Activated naive CD8-positive, alpha-beta T cell treated with anti-CD3 and anti-CD28 coated beads, Interleukin-2, amount 10 ng/mL, durations not matched to agents 7 days and 5 days (primary cell): ENCODE measurements around the gene IL10RA. TPM values are rescaled to one million over a fixed set of nuclear protein-coding genes. Genes with fewer than 3 reads are reported as not detected.
A peak's percentile ranks its signal among the peaks of the same experiment; 100 is the strongest.
"Not testable (repeated sequence)": the region's sequence is repeated elsewhere in the genome, so short reads cannot be mapped to it uniquely, and the experiment has no call there.

Source experiments
- ATAC-seq: fragments of 150-1000 bp; cut with Tn5 transposase; one replicate; pipeline ENCODE4 v1.10.0; 2021; ENCODE audit warnings: low read depth, moderate library complexity
- POLR2A ChIA-PET: fragments of 350-600 bp; sonication (Branson Sonifier 250); formaldehyde crosslinking; loops from one replicate; lab custom pipeline; 2021; ENCODE audit warnings: antibody characterized with exemption; lab: Charles Lee
- DNase-seq: peaks from one replicate; pipeline ENCODE4 v3.0.0; 2021
- H3K27ac Mint-ChIP-seq: one replicate; pipeline ENCODE4 v1.8.0; 2022; ENCODE audit warnings: mild to moderate bottlenecking, mixed read lengths
- H3K27me3 Mint-ChIP-seq: one replicate; pipeline ENCODE4 v1.8.0; 2022; ENCODE audit warnings: mild to moderate bottlenecking, moderate library complexity, mixed read lengths
- H3K36me3 Mint-ChIP-seq: one replicate; pipeline ENCODE4 v1.8.0; 2021; ENCODE audit warnings: mild to moderate bottlenecking, mixed read lengths
- H3K4me1 Mint-ChIP-seq: one replicate; pipeline ENCODE4 v1.8.0; 2021; ENCODE audit warnings: mixed read lengths
- H3K4me3 Mint-ChIP-seq: one replicate; pipeline ENCODE4 v1.8.0; 2022; ENCODE audit warnings: mild to moderate bottlenecking, moderate library complexity, mixed read lengths
- H3K9me3 Mint-ChIP-seq: one replicate; pipeline ENCODE4 v1.8.0; 2021; ENCODE audit warnings: mixed read lengths
- total RNA-seq, 2 experiments: library from RNA; stranded (reverse); gene quantifications; one replicate each; pipeline ENCODE4 v1.2.3, GENCODE V29; 2021

Gene IL10RA
- total RNA-seq, 2 experiments from 2014 or later = 304 TPM

DNA sequence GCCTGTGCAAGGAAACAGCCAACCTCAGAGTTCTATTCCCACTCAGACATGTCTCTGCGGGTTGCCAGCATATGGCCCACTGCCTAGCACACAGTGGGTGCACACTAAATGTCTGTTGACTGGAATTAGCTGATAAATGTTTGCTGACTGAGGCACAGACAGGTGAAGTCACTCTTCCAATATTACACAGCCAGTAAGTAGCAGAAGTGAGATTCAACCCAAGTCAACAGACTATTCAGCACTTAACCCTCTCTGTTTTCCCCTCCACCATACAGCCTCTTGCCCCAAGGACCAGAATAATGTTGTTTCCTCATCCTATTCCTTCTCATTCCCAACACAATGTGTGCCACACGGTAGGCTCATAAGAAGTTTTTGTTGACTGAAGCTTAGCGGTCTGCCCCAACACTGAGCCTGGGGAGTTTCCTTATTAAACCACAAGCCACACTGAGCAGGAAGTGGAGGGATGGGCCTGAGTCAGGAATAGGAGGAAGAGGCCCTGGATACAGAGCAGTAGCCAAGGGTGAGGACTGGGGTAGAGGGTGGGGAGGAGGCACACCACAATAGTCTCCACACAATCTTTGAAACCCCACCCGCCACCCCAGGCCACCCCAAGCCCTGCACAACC is 15.7 kb upstream of the IL10RA start:
- H3K4me3 Mint-ChIP-seq = peak overlapping the region; percentile 57

DNA sequence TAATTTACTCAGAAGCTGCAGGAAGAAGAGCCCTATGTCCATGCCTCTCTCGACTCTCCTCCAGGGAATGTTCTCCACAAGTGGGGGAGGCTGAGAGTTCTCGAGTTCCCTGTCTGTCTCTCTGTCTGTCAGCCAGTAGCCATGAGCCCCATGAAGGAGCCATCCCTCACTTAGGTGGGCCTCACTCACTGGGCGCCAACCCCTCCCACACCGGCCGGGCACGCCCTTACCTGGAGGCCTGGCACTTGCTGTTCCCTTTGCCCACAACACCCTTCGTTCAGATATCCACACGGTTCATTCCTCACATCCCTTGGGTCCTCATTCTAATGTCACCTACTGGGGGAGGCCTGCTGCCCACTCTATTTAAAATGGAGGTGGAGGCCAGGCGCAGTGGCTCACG is 14.2 kb upstream of the IL10RA start:
- no peak for DNase-seq

More for the DNA sequence above, 15.7 kb upstream of the IL10RA start:
- POLR2A ChIA-PET = interaction anchor here (1.0 to 1.3 kb wide), 4 partner anchors 17 to 33 kb away, joined by 3 to 5 read pairs (median 3); no protein-coding TSS in a partner anchor
- peak; percentile 57 for ATAC-seq
- H3K27me3 Mint-ChIP-seq = peaks cover 2% of the 10 kb centered on the region
- H3K27ac Mint-ChIP-seq = peak overlapping the region; percentile 60
- H3K36me3 Mint-ChIP-seq = peaks cover 11% of the 10 kb centered on the region
- peaks cover 58% of the 10 kb centered on the region for H3K4me1 Mint-ChIP-seq
- DNase-seq = no peak
- H3K9me3 Mint-ChIP-seq = no peaks in the 10 kb centered on the region

DNA sequence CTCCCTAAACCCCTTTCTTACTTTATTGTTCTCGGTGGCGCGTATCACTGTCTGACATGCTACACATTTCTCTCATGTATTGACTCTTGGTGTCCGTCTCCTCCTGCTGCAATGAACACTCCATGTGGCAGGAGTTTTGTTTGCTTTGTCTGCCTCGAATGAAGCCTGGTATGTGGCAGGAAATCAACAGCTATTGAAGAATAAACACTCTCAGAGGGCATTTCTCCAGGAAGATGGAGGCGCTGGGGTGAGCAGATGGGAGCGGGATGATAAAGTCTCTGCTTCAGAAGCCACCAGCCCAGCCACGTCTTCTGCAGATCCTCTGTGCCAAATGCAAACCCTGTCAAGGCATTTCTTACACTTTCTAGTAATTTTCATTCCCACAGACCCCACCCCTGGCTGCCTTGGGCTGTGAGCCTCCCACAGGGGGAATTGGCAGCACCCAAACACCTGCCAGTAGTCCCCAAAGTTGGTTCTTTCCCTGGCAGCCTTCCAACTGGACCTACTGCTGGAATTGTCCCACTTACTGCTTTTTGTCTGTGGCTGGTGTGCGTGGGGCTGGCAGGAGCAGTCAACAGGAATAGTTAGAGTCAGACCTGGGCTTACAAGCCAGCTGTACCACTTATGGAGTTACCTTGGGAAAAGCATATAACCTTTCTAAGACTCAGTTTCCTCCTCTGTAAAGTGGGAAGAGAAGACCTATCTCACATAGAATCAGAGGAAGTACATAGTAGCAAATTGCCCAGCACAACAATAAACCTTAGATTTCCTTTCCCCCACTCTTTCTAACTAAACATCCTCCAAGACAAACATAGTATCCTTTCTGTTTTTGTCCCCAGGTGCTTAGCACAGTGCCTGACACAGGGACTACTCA is 13.3 kb upstream of the IL10RA start:
- peak overlapping the region; percentile 29 for H3K4me3 Mint-ChIP-seq

More for the DNA sequence above, 14.2 kb upstream of the IL10RA start:
- H3K9me3 Mint-ChIP-seq = peaks cover 3% of the 10 kb centered on the region
- peaks cover 71% of the 10 kb centered on the region for H3K4me1 Mint-ChIP-seq
- no peak for ATAC-seq
- H3K27me3 Mint-ChIP-seq = no peaks in the 10 kb centered on the region
- POLR2A ChIA-PET = interaction anchor here (0.6 kb wide), 2 partner anchors 11 to 12 kb away, joined by 3 read pairs; no protein-coding TSS in a partner anchor
- no peak overlapping the region for H3K4me3 Mint-ChIP-seq
- H3K27ac Mint-ChIP-seq = no peak overlapping the region
- peaks cover 24% of the 10 kb centered on the region for H3K36me3 Mint-ChIP-seq

DNA sequence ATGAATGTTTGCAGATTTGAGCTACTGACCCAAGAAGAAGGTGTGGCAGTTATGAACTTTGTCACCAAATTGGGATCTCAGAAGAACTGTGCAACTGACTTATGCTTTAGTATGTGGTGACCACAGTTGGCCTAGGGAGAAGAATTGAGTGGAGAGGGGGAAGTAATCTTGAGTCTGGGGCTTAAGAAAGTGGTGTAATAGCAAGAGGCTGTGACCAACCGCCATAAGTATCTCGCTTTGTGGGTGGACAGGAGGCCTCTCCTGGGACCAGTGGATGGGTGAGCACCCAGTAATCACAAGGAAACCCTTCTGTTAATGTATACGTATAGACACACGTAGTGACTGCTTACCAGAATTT is 12.7 kb upstream of the IL10RA start:
- Mint-ChIP-seq H3K4me3 (peak overlapping the region; percentile 8), H3K4me1 (peaks cover 81% of the 10 kb centered on the region), H3K27me3 (no peaks in the 10 kb centered on the region), H3K27ac (peak overlapping the region; percentile 74), H3K36me3 (peaks cover 32% of the 10 kb centered on the region), H3K9me3 (peaks cover 3% of the 10 kb centered on the region)
- DNase-seq (no peak), ATAC-seq (no peak)
- POLR2A ChIA-PET = interaction anchor here (0.8 to 6.6 kb wide), 4 partner anchors 15 to 34 kb away, joined by 3 to 64 read pairs (median 19); partner anchors contain the start of gene IL10RA

More for the DNA sequence above, 13.3 kb upstream of the IL10RA start:
- DNase-seq (no peak), ATAC-seq (no peak)
- POLR2A ChIA-PET = interaction anchor here (0.8 to 6.6 kb wide), 4 partner anchors 15 to 35 kb away, joined by 3 to 64 read pairs (median 19); partner anchors contain the start of gene IL10RA
- H3K27ac Mint-ChIP-seq = peak overlapping the region; percentile 74
- H3K27me3 Mint-ChIP-seq = no peaks in the 10 kb centered on the region
- H3K4me1 Mint-ChIP-seq = peaks cover 79% of the 10 kb centered on the region
- peaks cover 32% of the 10 kb centered on the region for H3K36me3 Mint-ChIP-seq
- peaks cover 3% of the 10 kb centered on the region for H3K9me3 Mint-ChIP-seq

DNA sequence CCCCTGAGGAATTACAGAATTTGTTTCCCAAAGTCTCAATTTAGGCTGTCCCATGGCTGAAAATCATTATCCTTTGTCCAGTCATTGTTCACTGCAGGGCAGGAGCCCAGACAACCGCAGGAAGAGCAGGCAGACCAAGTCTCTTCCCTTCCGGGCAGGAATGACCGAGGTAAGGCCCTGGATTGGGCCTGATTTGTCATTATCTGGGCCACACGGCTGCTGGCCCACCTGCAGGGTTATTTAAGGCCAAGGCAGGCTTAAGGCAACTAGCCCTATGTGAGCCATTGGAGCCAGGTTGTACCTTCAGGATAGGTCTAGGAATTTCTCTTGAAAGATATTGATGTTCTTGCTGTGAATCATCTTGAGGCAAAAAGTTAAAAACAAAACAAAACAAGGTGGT is 9.7 kb upstream of the IL10RA start:
- Mint-ChIP-seq H3K9me3 (peaks cover 3% of the 10 kb centered on the region), H3K27ac (peak overlapping the region; percentile 91), H3K27me3 (no peaks in the 10 kb centered on the region), H3K4me1 (peaks cover 71% of the 10 kb centered on the region), H3K4me3 (peak overlapping the region; percentile 74), H3K36me3 (peaks cover 40% of the 10 kb centered on the region)
- POLR2A ChIA-PET = interaction anchor here (0.6 to 32.4 kb wide), 9 partner anchors 12 to 1140 kb away, joined by 3 to 608 read pairs (median 6); partner anchors contain the start of gene IL10RA
- ATAC-seq (no peak), DNase-seq (no peak)

DNA sequence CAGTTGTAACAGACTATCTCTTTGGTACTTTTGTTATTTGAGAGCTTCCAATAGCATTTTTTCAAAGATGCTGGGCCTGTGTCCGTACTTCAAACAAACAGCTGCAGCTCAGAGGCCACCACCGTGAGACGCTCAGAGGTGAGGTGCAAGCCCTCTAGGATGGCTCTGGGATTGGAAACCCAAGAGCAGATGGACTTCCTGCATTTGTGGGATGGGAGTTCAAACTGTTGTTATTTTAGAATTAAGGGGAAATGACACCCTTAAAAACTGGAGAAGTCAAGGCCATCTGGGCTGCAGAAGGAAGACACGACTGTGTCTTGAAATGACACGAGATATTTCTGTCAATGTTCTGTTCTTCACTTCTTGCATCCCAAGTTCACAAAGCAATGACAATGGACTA is 9.2 kb upstream of the IL10RA start:
- ATAC-seq (no peak), DNase-seq (no peak)
- POLR2A ChIA-PET = interaction anchor here (0.6 to 32.4 kb wide), 13 partner anchors 11 to 1140 kb away, joined by 3 to 608 read pairs (median 4); partner anchors contain the start of genes FXYD2 and IL10RA
- Mint-ChIP-seq H3K27ac (peak overlapping the region; percentile 91), H3K27me3 (no peaks in the 10 kb centered on the region), H3K36me3 (peaks cover 45% of the 10 kb centered on the region), H3K4me1 (peaks cover 69% of the 10 kb centered on the region), H3K4me3 (peak overlapping the region; percentile 74), H3K9me3 (peaks cover 3% of the 10 kb centered on the region)

DNA sequence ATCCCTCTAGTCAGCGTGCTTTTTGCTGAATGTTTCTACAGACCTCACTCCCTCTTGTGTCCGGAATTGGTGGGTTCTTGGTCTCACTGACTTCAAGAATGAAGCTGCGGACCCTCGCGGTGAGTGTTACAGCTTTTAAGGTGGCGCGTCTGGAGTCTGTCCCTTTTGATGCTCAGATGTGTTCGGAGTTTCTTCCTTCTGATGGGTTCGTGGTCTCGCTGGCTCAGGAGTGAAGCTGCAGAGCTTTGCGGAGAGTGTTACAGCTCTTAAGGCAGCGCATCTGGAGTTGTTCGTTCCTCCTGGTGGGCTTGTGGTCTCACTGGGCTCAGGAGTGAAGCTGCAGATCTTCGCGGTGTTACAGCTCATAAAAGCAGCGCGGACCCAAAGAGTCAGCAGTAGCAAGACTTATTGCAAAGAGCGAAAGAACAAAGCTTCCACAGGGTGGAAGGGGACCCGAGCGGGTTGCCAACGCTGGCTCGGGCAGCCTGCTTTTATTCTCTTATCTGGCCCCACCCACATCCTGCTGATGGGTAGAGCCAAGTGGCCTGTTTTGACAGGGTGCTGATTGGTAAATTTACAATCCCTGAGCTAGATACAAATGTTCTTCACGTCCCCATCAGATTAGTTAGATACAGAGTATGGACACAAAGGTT is 8.5 kb upstream of the IL10RA start:
- Mint-ChIP-seq H3K4me1 (peaks cover 65% of the 10 kb centered on the region), H3K27ac (peak overlapping the region; percentile 91), H3K36me3 (peaks cover 45% of the 10 kb centered on the region), H3K4me3 (peak overlapping the region; percentile 74)
- not testable (repeated sequence) for H3K27me3 Mint-ChIP-seq, H3K9me3 Mint-ChIP-seq, DNase-seq, ATAC-seq
- POLR2A ChIA-PET = interaction anchor here (0.6 to 32.4 kb wide), 11 partner anchors 10 to 432 kb away, joined by 3 to 608 read pairs (median 5); partner anchors contain the start of genes FXYD2 and IL10RA

DNA sequence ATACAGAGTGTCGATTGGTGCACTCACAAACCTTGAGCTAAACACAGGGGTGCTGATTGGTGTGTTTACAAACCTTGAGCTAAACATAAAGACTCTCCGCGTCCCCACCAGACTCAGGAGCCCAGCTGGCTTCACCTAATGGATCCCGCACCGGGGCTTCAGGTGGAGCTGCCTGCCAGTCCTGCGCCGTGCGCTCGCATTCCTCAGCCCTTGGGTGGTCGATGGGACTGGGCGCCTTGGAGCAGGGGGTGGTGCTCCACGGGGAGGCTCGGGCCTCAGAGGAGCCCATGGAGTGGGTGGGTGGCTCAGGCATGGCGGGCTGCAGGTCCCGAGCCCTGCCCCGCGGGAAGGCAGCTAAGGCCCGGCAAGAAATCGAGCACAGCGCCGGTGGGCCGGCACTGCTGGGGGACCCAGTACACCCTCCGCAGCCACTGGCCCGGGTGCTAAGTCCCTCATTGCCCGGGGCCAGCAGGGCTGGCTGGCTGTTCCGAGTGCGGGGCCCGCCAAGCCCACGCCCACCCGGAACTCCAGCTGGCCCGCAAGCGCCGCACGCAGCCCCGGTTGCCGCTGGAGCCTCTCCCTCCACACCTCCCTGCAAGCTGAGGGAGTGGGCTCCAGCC is 7.8 kb upstream of the IL10RA start:
- Mint-ChIP-seq H3K27ac (peak overlapping the region; percentile 91), H3K4me1 (peaks cover 62% of the 10 kb centered on the region), H3K4me3 (peak overlapping the region; percentile 74), H3K36me3 (peaks cover 48% of the 10 kb centered on the region)
- ATAC-seq, DNase-seq, H3K9me3 Mint-ChIP-seq, H3K27me3 Mint-ChIP-seq: not testable (repeated sequence)
- POLR2A ChIA-PET = interaction anchor here (0.6 to 32.4 kb wide), 13 partner anchors 10 to 432 kb away, joined by 3 to 608 read pairs (median 5); partner anchors contain the start of genes FXYD2 and IL10RA

DNA sequence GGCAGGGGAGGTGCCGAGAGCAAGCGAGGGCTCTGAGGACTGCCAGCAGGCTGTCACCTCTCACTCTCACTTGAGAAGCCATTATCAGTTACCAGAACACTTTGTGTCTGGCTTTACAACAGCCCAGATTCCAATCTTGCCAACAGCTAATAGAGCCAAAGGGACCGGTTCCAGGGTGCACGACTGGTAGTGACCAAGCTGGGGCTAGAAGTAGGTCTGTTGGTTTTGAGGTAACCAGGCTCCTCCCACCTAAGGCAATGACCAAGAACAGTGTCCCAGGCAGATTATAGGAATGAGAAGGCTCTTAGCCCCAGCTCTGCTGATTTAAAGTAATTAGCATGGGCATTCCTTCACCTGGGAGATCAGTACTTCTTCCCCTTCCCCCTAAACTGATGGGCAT is 7.2 kb upstream of the IL10RA start:
- ATAC-seq (no peak), DNase-seq (no peak)
- Mint-ChIP-seq H3K4me1 (peaks cover 63% of the 10 kb centered on the region), H3K9me3 (peaks cover 3% of the 10 kb centered on the region), H3K4me3 (peak overlapping the region; percentile 30), H3K27me3 (no peaks in the 10 kb centered on the region), H3K27ac (peak overlapping the region; percentile 60), H3K36me3 (peaks cover 54% of the 10 kb centered on the region)
- POLR2A ChIA-PET = interaction anchor here (0.7 to 32.4 kb wide), 7 partner anchors 9 to 164 kb away, joined by 3 to 608 read pairs (median 7); partner anchors contain the start of gene IL10RA

DNA sequence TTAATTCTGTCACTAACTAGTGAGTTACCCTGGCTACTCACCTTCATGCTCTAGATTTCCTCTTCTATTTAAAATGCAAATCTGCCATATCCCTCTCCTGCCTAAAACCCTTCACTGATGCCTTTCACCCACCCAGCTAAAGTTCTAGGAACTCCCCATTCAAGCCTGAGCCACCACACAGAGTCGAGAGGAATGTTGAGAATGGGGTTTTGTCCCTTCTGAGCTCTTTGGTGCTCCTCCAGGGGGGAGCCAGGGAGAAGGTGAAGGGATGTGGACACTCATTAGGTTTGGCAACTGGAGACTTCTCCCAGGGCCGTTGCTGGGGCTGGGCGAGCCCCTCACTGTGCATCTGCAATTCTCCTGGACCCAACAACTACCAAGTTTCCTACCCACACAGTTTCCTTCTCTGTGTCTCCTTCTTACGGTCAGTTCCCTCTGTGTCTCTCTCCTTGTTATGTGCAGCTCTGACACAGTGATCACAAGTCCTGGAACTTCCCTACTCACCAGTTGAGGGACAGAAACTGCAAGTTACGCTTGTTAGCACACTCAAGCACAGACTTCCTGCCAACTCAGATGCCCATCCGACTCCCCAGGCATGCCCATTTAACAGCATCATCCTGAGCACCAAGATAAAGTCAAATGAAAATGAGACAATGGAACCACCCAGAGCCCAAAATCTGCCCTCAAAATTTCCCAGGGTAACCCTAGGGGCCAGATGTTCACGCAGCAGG is 6.5 kb upstream of the IL10RA start:
- POLR2A ChIA-PET = interaction anchor here (0.7 to 32.4 kb wide), 8 partner anchors 8 to 164 kb away, joined by 3 to 608 read pairs (median 6); partner anchors contain the start of gene IL10RA
- DNase-seq = no peak
- H3K27ac Mint-ChIP-seq = peak overlapping the region; percentile 60

DNA sequence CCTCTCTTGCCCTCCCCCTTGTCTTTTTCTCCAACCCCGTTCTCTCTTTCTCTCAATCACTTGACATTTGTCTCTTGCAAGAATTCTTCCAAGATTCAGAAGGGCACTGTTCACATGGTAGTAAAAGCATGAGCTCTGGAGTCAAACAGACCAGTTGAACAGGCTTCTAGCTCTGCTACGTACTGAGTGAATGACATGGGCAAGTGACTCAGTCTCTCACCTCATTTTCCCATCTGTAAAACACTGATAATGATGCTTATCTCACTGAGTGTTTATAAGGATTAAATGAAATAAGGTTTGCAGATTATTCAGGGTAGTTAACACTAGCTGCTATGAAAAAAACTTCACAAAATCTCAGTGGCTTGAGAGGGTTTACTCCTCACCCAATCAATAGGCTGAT is 5.9 kb upstream of the IL10RA start:
- POLR2A ChIA-PET = interaction anchor here (0.8 to 32.4 kb wide), 6 partner anchors 13 to 30 kb away, joined by 3 to 608 read pairs (median 6); no protein-coding TSS in a partner anchor
- peaks cover 3% of the 10 kb centered on the region for H3K9me3 Mint-ChIP-seq
- ATAC-seq (no peak), DNase-seq (no peak)
- peaks cover 57% of the 10 kb centered on the region for H3K36me3 Mint-ChIP-seq
- peak overlapping the region; percentile 60 for H3K27ac Mint-ChIP-seq
- H3K4me3 Mint-ChIP-seq = no peak overlapping the region
- H3K27me3 Mint-ChIP-seq = no peaks in the 10 kb centered on the region
- H3K4me1 Mint-ChIP-seq = peaks cover 68% of the 10 kb centered on the region

More for the DNA sequence above, 6.5 kb upstream of the IL10RA start:
- H3K9me3 Mint-ChIP-seq = peaks cover 3% of the 10 kb centered on the region
- H3K4me3 Mint-ChIP-seq = peak overlapping the region; percentile 30
- no peaks in the 10 kb centered on the region for H3K27me3 Mint-ChIP-seq
- no peak for ATAC-seq
- H3K4me1 Mint-ChIP-seq = peaks cover 64% of the 10 kb centered on the region
- peaks cover 54% of the 10 kb centered on the region for H3K36me3 Mint-ChIP-seq
